Endothelial cell of umbilical vein (primary cell): ENCODE data around the gene GLP1R. TPM values are rescaled to one million over a fixed set of nuclear protein-coding genes. Genes with fewer than 3 reads are reported as not detected.

ENCODE experiments used
- BruUV-seq: library from RNA; stranded (reverse); fragments of 400-500 nt; replicated peaks from 2 replicates; lab custom pipeline; 2021; lab: Mats Ljungman, UMichigan
- CTCF ChIA-PET: fragments of 300-600, 350-600 bp; sonication (Branson Sonifier 250); formaldehyde crosslinking; loops from one replicate; lab custom pipeline; 2021; ENCODE audit warnings: antibody characterized with exemption, inconsistent platforms; lab: Charles Lee
- POLR2A ChIA-PET: fragments of 300-600, 350-600 bp; sonication (Branson Sonifier 250); formaldehyde crosslinking; loops from one replicate; lab custom pipeline; 2021; ENCODE audit warnings: antibody characterized with exemption, inconsistent platforms; lab: Charles Lee
- DNase-seq: peaks from one replicate; pipeline ENCODE4 v3.0.0-alpha.2; 2011; ENCODE audit warnings: low read depth, low spot score
- FAIRE-seq: peaks from 2 replicates; lab custom pipeline; 2011; peaks lifted over from hg19 to GRCh38; lab: Jason Lieb, UNC
- H2AFZ ChIP-seq: 2 replicates; pipeline ENCODE4 v1.6.0; 2012; ENCODE audit warnings: low read depth, low read length, control low read depth, inconsistent platforms
- H3K27ac ChIP-seq: 2 replicates; pipeline ENCODE4 v1.5.1; 2011; ENCODE audit warnings: low read depth, mild to moderate bottlenecking, control low read depth, low read length, moderate library complexity; ENCODE audit not compliant: insufficient read depth
- H3K27me3 ChIP-seq, 2 experiments: 2 replicates each; pipeline versions ENCODE4 v1.6.0 to v1.6.1; 2011; ENCODE audit warnings: low read length in 2 of 2, mixed read lengths in 1 of 2; ENCODE audit not compliant: control insufficient read depth in 2 of 2, insufficient read depth in 2 of 2
- H3K36me3 ChIP-seq, 2 experiments: 2 replicates in 1 of 2; 3 replicates in 1 of 2; pipeline ENCODE4 v1.5.1; 2011; ENCODE audit warnings: low read length in 2 of 2, mild to moderate bottlenecking in 1 of 2, moderate library complexity in 1 of 2; ENCODE audit not compliant: control insufficient read depth in 2 of 2, insufficient read depth in 2 of 2; ENCODE audit errors: extremely low read depth in 1 of 2
- H3K4me1 ChIP-seq: 3 replicates; pipeline ENCODE4 v1.5.1; 2011; ENCODE audit warnings: mild to moderate bottlenecking, low read length; ENCODE audit not compliant: control insufficient read depth, insufficient read depth; ENCODE audit errors: extremely low read depth
- H3K4me2 ChIP-seq: 2 replicates; pipeline ENCODE4 v1.6.1; 2011; ENCODE audit warnings: low read length, control low read depth, mixed read lengths; ENCODE audit not compliant: insufficient read depth
- H3K4me3 ChIP-seq, 3 experiments: fragments of 200-600 bp in 1 of 3; sonication (generic), shearing (Covaris generic) in 1 of 3; replicated peaks in 1 of 3; 2 replicates each; pipeline ENCODE4 v1.5.1; 2011 to 2016; ENCODE audit warnings: control low read depth in 3 of 3, low read length in 3 of 3, mild to moderate bottlenecking in 2 of 3, inconsistent platforms in 1 of 3, low read depth in 1 of 3, moderate library complexity in 1 of 3; ENCODE audit not compliant: insufficient read depth in 1 of 3
- H3K79me2 ChIP-seq: 2 replicates; pipeline ENCODE4 v1.6.0; 2012; ENCODE audit warnings: low read length, inconsistent platforms; ENCODE audit not compliant: control insufficient read depth, insufficient read depth
- H3K9ac ChIP-seq: replicated peaks from 2 replicates; pipeline ENCODE3; 2011; ENCODE audit warnings: low read length, control low read depth; ENCODE audit not compliant: insufficient read depth; ENCODE audit errors: extremely low read depth
- H3K9me1 ChIP-seq: replicated peaks from 3 replicates; pipeline ENCODE4 v1.6.0; 2011; ENCODE audit warnings: mild to moderate bottlenecking, low read length; ENCODE audit not compliant: control insufficient read depth, insufficient read depth; ENCODE audit errors: extremely low read depth
- H3K9me3 ChIP-seq: replicated peaks from 2 replicates; pipeline ENCODE4 v1.5.1; 2012; ENCODE audit warnings: low read length, inconsistent platforms; ENCODE audit not compliant: control insufficient read depth, insufficient read depth
- H4K20me1 ChIP-seq: replicated peaks from 2 replicates; pipeline ENCODE3; 2011; ENCODE audit warnings: mild to moderate bottlenecking, low read length; ENCODE audit not compliant: control insufficient read depth, insufficient read depth; ENCODE audit errors: extremely low read depth
- EZH2 ChIP-seq: IDR thresholded peaks from 2 replicates; pipeline ENCODE4 v1.6.1; 2012; ENCODE audit warnings: borderline replicate concordance, low read depth, mild to moderate bottlenecking, moderate library complexity, low read length, inconsistent platforms; ENCODE audit not compliant: severe bottlenecking
- FOS ChIP-seq: IDR thresholded peaks from 2 replicates; pipeline ENCODE4 v1.6.1; 2011; ENCODE audit warnings: mild to moderate bottlenecking, low read length, moderate library complexity, borderline replicate concordance; ENCODE audit not compliant: insufficient read depth
- GATA2 ChIP-seq: IDR thresholded peaks from 2 replicates; pipeline ENCODE4 v1.7.0; 2011; ENCODE audit warnings: low read depth, mild to moderate bottlenecking, moderate library complexity, mixed read lengths, low read length; ENCODE audit not compliant: insufficient read length, insufficient read depth
- JUN ChIP-seq: IDR thresholded peaks from 2 replicates; pipeline ENCODE4 v1.6.1; 2011; ENCODE audit warnings: borderline replicate concordance, low read depth; ENCODE audit not compliant: insufficient read length, insufficient read depth
- MYC ChIP-seq: IDR thresholded peaks from one replicate; pipeline ENCODE4 v1.6.1; 2011; ENCODE audit warnings: mild to moderate bottlenecking, low read depth, low read length
- POLR2A ChIP-seq: IDR thresholded peaks from 2 replicates; pipeline ENCODE4 v1.6.1; 2012; ENCODE audit warnings: low read depth, mild to moderate bottlenecking, control low read depth, low read length
- POLR2AphosphoS5 ChIP-seq: IDR thresholded peaks from 2 replicates; pipeline ENCODE4 v1.6.1; 2012; ENCODE audit warnings: low read depth, mild to moderate bottlenecking, control low read depth, low read length, moderate library complexity; ENCODE audit not compliant: insufficient read depth
- dilution Hi-C: fragments of 300-500 bp; cut with MboI; formaldehyde crosslinking; loops from one replicate; pipeline ENCODE4 v1.15.0; 2019; ENCODE audit warnings: low sequenced_read_pairs; ENCODE audit not compliant: extremely low pct_ligation_motif_present
- intact Hi-C: fragments of 100-400 bp; cut with micrococcal nuclease; formaldehyde crosslinking; loops from one replicate; pipeline ENCODE4 v1.10.0; 2022
- polyA plus RNA-seq, 4 experiments: library from polyadenylated mRNA; depleted of rRNA in 3 of 4; stranded (reverse) in 3 of 4; unstranded in 1 of 4; fragments of >200 nt; gene quantifications; 2 replicates each; pipeline versions ENCODE4 v1.2.1 to v1.2.3, GENCODE V29; 2011 to 2012; ENCODE audit warnings: missing spikeins in 1 of 4
- total RNA-seq: library from RNA; stranded (reverse); gene quantifications from 2 replicates; pipeline ENCODE4 v1.2.3, GENCODE V29; 2021
- TF ChIP-seq, protein P1 (sequence below): IDR thresholded peaks from 2 replicates; pipeline ENCODE4 v1.6.1; 2011; ENCODE audit not compliant: insufficient read depth, insufficient read length
- TF ChIP-seq, protein P2 (sequence below), 2 donors: IDR thresholded peaks; 1 replicate in 1 of 2; 2 replicates in 1 of 2; pipeline ENCODE4 v1.5.1; 2011; ENCODE audit warnings: low read length in 2 of 2, mild to moderate bottlenecking in 2 of 2, moderate library complexity in 2 of 2, control low read depth in 1 of 2, inconsistent platforms in 1 of 2, low read depth in 1 of 2; ENCODE audit not compliant: insufficient read depth in 1 of 2; ENCODE audit errors: extremely low read depth in 1 of 2

GLP1R gene
- total and polyA plus RNA-seq, 2 donors (not counting 3 experiments of a cell fraction or from before 2014, with no cell fraction given), result not detected

DNA sequence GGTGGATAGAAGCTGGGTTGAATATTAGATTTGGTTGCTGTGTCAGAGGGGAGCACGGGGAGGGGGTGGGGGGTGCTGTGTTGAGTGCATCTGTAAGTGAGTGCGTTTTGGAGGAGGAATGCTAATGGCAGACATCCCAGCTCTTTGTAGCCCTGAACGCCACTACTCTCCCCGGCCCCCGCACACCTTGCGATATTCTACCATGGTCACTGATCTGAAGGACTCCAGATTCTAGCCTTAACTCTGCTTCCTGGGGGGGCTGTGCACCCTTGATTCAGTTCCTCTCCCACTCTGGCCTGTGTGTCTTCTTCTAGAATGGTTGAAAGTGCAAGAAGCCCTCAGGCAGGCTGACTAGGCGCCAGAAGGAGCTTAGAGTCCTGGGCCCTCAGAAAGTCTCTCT lies 7.1 kb downstream of the GLP1R start:
- H3K79me2 ChIP-seq, result no peaks in the 10 kb centered on the region
- H3K9me1 ChIP-seq, result no peaks in the 10 kb centered on the region
- no peak overlapping the region for H3K4me3 ChIP-seq
- no peaks in the 10 kb centered on the region for H3K9me3 ChIP-seq
- no peaks in the 10 kb centered on the region for H3K4me1 ChIP-seq
- no peaks in the 10 kb centered on the region for H3K36me3 ChIP-seq
- H2AFZ ChIP-seq, result no peak overlapping the region
- no peak for TF ChIP-seq FOS
- TF ChIP-seq, protein P1, sequence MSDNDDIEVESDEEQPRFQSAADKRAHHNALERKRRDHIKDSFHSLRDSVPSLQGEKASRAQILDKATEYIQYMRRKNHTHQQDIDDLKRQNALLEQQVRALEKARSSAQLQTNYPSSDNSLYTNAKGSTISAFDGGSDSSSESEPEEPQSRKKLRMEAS, result no peak
- TF ChIP-seq GATA2, result no peak
- no peak for TF ChIP-seq POLR2AphosphoS5
- TF ChIP-seq MYC, result no peak
- TF ChIP-seq, protein P2, sequence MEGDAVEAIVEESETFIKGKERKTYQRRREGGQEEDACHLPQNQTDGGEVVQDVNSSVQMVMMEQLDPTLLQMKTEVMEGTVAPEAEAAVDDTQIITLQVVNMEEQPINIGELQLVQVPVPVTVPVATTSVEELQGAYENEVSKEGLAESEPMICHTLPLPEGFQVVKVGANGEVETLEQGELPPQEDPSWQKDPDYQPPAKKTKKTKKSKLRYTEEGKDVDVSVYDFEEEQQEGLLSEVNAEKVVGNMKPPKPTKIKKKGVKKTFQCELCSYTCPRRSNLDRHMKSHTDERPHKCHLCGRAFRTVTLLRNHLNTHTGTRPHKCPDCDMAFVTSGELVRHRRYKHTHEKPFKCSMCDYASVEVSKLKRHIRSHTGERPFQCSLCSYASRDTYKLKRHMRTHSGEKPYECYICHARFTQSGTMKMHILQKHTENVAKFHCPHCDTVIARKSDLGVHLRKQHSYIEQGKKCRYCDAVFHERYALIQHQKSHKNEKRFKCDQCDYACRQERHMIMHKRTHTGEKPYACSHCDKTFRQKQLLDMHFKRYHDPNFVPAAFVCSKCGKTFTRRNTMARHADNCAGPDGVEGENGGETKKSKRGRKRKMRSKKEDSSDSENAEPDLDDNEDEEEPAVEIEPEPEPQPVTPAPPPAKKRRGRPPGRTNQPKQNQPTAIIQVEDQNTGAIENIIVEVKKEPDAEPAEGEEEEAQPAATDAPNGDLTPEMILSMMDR (IDR thresholded peaks at IDR 0.05; ENCODE audit: extremely low read depth in 1 of 2, insufficient read depth in 1 of 2, low read depth in 1 of 2, low read length in 2 of 2), result no peak
- no peak for TF ChIP-seq JUN
- no peak for TF ChIP-seq POLR2A
- no peak for TF ChIP-seq EZH2
- ChIA-PET POLR2A (no interaction called here), CTCF (interaction anchor here (0.6 kb wide), 1 partner anchor 179 kb away, joined by 3 read pairs; no protein-coding TSS in a partner anchor)
- H3K27me3 ChIP-seq, result no peaks in the 10 kb centered on the region
- H3K4me2 ChIP-seq, result no peak overlapping the region
- DNase-seq (no peak), FAIRE-seq (no peak)
- dilution Hi-C loops, result no loop called here
- intact Hi-C loops, result no loop called here
- no peak overlapping the region for H3K9ac ChIP-seq
- BruUV-seq, result no TSS peak
- no peaks in the 10 kb centered on the region for H4K20me1 ChIP-seq
- H3K27ac ChIP-seq, result no peak overlapping the region
